ENCODE results near the gene RAB25.

- TF ChIP-seq CTCF (IDR thresholded peaks at IDR 0.05) (no peak), TCF7L2 (IDR thresholded peaks at IDR 0.05; ENCODE audit: low read depth, low read length) (no peak)
These were observed 47.1 kb downstream of the RAB25 start for GRCh38 chr1:156108057-156108456.
